CD4-positive, alpha-beta T cell treated with Interleukin-4 for 1 hour (primary cell): Measurements from ENCODE around the gene SLC26A6.

Source experiments
- DNase-seq, 2 donors: peaks; one replicate each; pipeline ENCODE4 v3.0.0-alpha.2; 2020 to 2022

The SLC26A6 gene

GRCh38 chr3:48630833-48631232, 4.4 kb downstream of the SLC26A6 start:
- DNase-seq = no peak

DNA sequence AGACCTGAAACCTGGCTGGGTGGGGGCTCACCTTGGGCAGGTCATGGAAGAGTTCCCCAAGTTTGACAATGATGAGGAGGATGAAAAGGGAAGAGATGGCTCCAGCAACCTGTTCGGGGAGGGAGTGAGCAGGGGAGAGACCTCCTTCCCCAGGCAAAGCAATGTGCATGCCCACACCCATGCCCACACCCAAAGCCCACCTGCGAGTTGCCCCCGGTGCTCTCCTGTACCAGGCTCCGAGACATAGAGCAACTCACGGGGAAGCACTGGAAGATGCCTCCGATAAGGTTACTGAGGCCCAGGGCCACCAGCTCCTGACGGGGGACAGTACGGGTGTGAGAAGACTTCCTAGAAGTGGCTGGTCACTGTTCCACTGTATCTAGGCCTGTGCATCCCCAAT, 4.9 kb downstream of the SLC26A6 start:
- no peak for DNase-seq

GRCh38 chr3:48629894-48630293, 5.4 kb downstream of the SLC26A6 start:
- DNase-seq = no peak

DNA sequence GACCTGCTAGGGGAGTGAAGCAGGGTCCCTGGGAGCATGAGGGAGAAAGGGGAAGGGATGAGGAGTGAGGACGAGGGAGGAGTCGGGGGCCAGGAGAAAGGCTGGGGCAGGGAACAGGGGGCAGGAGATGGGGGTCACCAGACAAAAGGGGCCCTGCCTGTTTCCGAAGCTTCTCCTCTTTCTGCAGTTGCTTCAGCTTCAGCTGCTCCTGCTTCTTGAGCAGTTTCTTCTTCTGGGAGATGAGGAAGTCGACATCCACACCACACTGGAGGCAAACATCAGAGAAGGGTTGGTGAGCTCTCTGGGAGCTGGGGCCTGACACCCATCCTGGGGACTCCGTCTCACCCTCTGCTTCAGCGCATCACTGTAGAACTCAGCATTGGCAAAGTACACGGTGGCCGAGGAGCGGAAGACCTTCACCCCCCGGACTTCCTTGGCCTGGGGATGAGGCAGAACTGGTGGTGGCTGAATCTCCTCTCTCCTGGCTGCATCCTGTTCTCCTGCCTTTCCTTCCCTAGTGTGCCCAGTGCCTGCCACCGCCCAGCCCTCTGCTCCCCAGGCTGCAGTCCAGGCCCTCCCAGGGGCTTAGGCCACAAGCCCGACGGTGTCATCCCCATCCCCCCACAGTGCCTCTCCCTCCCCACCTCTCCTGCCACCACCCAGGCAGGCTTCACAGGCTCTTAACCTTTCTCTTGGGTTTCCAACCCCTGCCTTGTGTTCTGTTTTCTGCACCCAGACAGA, 6.8 kb downstream of the SLC26A6 start:
- DNase-seq = no peak

- DNase-seq = no peak
Observed at GRCh38 chr3:48625600-48625999, 9.7 kb downstream of the SLC26A6 start.

DNA sequence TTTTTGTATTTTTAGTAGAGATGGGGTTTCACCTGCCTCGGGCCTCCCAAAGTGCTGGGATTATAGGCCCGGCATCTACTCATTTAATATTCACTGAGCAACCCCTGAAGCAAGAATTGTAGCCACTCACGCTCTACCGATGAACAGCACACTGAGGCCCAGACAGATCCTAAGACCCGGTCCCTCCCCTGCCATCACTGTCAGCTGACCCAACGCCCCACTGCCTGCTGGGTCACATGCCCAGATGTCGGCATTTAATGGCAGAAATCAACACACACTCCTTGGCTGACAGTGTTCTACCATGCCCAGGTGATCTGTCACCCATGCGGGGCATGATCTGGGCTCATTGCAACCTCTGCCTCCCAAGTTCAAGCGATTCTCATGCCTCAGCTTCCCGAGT, 10.5 kb downstream of the SLC26A6 start:
- no peak for DNase-seq

GRCh38 chr3:48623851-48624547, 11.3 kb downstream of the SLC26A6 start:
- no peak for DNase-seq

- DNase-seq = no peak
Observed at GRCh38 chr3:48621461-48621869, 13.8 kb downstream of the SLC26A6 start, which contains the start of gene TMEM89. TMEM89 (minus strand) TSS chr3:48621769; CDS start chr3:48621756, 13 bp downstream.

DNA sequence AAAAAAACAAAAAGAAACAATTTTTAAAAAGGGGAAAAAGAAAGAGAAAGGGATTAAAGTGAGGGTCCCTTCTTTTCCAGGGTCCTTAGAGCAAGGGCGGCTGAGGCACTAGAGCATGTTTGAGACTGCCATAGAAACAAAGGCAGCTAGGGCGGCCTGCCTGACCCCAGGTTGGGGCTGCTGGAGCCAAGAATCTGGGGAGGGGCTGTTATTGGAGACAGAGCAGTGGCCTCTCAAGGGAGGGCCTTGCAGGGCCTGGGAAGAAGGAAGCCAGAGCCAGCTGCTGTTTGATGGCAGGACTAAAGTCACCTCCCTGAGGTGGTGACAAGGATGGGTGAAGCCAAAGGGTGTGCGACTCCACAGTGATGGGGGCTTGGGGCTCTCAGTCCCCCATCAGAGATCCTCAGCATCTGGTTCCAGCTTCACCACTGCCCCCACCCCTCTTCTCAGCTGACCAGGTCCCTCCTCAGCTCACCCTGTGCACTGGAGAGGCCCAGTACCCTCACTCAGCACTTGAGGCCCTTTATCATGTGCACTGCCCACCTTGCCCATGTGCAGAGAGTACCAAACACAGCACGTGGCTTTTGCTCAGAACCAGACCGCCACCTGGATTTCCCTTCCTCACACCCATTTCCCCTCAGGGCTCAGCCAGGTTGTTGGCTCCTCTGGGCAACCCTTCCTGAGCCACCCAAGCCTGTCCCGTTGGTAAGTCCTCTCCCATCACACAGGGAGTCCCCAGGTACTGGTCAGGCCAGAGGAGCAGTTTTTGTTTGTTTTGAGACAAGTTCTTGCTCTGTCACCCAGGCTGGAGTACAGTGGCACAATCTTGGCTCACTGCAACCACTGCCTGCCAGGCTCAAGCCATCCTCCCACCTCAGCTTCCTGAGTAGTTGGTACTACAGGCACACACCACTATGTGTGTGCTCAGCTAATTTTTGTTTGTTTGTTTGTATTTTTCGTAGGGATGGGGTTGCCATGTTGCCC, 15.4 kb downstream of the SLC26A6 start:
- no peak for DNase-seq

DNA sequence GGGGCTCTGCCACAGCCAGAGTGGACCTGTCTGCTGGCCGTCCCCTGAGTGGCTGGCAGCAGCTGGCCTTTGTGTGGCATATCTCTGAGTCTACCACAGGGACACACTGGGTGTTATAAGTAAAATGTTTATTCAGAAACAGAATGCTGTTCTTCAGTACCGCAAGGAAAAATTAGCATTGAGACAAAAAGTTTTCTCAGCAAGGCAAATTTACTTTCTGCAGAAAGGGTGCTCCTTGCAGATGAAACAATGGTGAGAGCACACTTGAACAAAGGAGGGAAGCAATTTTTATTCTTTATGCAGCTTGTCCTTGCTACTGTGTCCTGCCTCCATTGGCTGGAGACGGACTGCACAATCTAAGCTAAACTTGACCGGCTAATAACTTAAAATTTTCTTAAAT, 17.7 kb downstream of the SLC26A6 start:
- DNase-seq = no peak

DNA sequence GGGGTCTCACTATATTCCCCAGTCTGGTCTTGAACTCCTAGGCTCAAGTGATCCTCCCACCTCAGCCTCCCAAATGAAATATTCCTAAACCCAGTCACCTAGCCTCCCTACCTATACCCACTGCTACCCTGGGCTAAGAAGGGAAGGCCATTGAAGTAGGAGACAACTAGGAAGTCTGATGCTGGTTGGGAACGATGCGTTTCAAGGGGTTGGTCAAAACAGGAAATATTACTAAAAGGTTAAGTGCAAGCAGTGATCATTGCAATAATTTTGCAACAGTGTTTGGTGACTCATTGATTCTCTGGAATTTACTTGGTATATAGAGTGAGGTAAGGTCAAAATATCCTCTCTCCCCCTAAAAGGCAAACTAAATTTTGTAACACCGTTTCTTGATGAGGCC, 21.2 kb downstream of the SLC26A6 start:
- DNase-seq = peak in 1 of 2 donors; percentile 22

DNA sequence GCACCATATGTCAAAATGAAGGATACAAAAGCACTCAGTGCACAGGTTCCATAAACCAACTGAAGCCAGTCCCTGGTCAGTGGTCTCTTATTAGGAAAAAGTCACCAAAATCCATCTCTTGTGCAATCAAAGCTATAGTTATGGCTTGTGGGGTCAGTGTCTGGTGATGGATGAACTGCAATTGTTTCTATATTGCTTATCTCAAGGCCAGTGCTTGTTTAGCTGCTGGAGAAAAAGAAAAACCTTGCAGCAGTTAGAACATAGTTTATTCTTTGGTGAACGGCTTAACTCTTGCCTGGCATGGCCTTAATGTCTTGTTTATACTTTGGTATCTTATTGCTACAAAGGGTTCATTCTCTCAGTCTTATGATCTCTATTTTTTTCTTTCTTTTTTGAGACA, 23.0 kb downstream of the SLC26A6 start:
- no peak for DNase-seq

GRCh38 chr3:48609088-48610005, 25.9 kb downstream of the SLC26A6 start, which contains the start of gene UQCRC1:
UQCRC1 (minus strand) TSS chr3:48609646; CDS start chr3:48609620, 26 bp downstream.
- DNase-seq = peak; percentile 94

DNA sequence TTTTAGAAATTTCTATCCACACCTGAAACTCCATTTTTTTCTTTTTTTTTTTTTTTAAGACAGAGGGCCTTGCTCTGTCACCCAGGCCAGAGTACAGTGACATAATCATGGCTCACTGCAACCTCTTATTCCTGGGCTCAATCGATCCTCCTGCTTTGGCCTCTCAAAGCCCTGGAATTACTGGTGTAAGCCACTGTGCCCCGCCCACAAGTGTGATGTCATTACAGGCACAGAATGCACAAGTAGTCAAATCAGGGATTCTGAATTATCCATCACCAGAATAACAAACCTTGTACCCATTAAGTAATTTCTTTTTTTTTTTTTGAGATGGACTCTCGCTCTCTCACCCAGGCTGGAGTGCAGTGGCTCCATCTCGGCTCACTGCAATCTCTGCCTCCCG, 27.7 kb downstream of the SLC26A6 start:
- DNase-seq = no peak

- no peak for DNase-seq
Observed at GRCh38 chr3:48601622-48601994, 33.7 kb downstream of the SLC26A6 start.

DNA sequence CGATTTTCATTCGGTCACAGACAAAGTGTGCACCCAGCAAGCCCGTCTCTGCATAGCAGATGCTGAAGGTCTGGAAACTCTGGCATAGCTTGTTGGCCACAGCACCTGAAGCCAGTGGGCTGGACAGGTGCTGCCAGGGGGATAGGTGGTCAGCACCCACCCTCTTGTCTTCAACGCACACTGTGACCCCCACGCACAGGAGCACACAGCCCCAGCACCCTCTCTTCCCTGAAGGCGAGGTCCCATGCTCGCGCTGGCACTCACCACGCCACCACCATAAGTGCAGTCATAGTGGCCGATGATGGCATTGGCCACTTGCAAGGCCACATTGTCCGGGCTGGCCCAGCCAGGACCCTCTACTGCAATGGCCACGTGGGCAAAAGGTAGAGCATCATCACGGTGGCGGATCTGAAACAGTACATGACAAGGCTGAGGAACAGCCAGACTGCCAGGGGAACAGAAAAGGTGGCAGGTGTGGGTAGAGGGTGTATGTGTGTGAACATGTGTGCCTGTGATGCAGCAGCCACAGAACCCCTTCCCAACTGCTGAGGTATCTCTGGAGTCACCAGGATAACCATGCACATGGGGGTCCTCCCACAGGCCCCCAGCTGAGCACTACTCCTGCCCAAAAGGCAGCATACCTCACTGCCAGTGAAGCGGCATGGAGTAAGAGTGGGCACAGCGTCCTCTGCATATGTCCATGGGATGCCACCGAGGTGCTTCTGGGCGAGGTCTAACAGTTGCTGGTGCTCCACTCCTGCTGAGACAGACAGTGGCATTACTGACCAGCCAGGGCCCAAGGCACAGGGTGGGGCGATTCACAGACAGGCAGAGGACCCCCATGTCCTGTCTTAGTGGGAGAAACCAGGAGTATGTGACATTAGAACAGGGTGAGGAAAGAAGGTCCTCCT, 34.3 kb downstream of the SLC26A6 start:
- no peak for DNase-seq

DNA sequence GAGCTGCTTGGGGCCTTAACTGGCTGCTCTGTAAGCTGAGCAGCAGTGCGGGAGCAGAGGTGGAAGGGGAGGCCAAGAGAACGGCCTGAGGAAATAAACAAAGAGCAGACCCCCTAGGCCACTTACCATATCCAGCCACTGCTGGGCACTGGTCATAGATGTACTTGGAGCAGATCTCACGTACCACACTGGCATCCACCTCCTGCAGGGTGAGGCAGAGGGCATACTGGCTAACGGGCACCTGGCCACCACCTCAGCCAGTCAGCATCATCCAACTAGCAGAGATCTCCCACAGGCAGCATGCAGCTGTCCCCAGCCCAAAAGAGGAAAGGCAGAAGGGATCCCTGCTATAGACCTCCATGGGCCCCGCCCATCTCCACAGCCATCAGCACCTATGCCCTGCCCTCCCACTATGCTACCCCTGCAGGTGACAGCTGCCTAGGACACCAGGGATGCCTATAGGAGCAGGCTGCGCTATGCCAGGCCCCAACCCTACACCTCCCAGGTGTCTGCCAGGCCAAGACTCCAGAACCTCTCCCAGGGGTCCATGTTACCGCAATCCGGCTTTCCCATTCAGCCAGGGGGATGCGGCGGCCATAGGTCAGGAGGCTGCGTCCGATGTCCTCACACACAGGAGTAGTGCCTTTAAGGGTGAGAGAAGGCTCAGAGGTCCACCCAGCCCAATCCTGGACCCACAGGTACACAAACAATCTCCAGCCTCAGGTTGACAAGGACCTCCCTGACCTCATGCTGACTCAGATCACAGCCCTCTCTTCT, 35.6 kb downstream of the SLC26A6 start:
- no peak for DNase-seq

DNA sequence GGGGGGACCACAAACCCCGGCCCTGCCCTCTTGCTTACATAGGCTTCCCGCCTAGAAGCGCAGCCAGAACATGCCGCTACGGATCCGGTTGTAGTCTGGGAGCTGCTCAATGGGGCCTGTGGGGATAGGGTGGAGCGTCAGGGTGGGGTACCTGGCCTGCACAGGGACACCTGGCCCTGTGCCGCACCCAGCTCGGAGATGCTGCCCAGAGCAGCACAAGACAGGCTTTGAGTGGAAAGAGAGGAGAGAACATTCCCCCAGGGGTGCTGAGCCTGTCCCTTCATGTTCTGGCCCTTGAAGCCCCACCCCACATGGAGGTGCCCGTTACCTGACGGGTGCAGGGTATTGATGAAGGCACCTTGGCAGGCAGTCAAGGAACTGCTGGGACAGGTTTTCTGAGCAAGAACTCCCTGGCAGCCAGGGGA, 36.2 kb downstream of the SLC26A6 start:
- no peak for DNase-seq

DNA sequence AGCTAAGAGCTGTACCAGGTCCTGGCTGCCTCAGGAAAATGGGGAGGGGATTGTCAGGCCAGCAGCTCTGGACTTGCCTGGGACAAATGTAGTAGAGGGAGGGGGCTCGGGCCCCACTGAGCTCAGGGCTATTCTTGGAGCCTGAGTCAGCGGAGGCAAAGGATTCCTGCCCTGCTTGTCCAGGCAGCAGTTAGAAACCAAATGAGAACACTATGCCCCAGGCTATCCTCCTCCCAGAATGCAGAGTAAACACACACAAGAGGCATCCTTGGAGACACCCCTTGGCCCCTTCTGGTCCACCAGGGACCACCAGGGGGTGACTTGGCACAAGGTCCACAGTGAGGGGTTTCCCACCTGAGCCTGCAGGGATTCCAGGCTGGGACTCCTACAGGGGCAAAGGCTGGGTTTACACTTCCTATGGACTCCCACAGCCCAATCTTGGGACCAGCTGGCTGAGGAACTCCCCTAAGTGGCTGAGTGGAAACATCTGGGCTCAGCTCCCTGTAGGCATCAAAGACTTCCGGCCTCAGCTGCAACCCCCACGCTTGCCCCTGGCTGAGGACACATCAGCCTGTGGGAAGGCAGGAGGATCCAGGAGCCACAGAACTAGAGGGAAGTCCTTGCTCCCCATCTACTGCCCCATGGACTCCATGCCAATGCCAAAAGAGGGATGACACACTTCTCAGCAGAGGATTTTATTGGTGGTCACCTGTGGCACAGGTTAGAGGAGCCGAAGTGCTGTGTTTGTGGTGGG, 36.8 kb downstream of the SLC26A6 start:
- DNase-seq = no peak
